ENCODE data around the gene ANTKMT.

GRCh38 chr16:726188-726437, 5.2 kb downstream of the ANTKMT start:
- TF ChIP-seq POLR2AphosphoS5 (IDR thresholded peaks at IDR 0.05) (no peak), EP300 (IDR thresholded peaks at IDR 0.05) (no peak), CTCF (IDR thresholded peaks at IDR 0.05) (no peak), POLR2A (IDR thresholded peaks at IDR 0.05) (no peak)

Data from sigmoid colon (tissue), 4 donors.